Panc1 (cell line): Measurements from ENCODE around the gene CPNE4.

ENCODE experiments used
- POLR2AphosphoS5 ChIP-seq: IDR thresholded peaks from 2 replicates; pipeline ENCODE4 v1.6.1; 2012; ENCODE audit warnings: mild to moderate bottlenecking, low read depth, low read length, moderate library complexity
- SIN3A ChIP-seq: IDR thresholded peaks from 2 replicates; pipeline ENCODE4 v1.6.1; 2012; ENCODE audit warnings: low read depth, mild to moderate bottlenecking, low read length, moderate library complexity, borderline replicate concordance; ENCODE audit not compliant: insufficient read depth
- TCF7L2 ChIP-seq: IDR thresholded peaks from 2 replicates; pipeline ENCODE4 v1.6.1; 2011; ENCODE audit warnings: mild to moderate bottlenecking, low read depth, low read length, inconsistent platforms
- TF ChIP-seq, protein P1 (sequence below): fragments of 450-650 bp; IDR thresholded peaks from 2 replicates; pipeline ENCODE4 v1.5.1; 2017; ENCODE audit warnings: mild to moderate bottlenecking
- TF ChIP-seq, protein P2 (sequence below), 2 experiments: IDR thresholded peaks; 2 replicates each; pipeline ENCODE4 v1.6.1; 2011 to 2012; ENCODE audit warnings: low read depth in 2 of 2, control low read depth in 1 of 2, low read length in 1 of 2, mild to moderate bottlenecking in 1 of 2, moderate library complexity in 1 of 2; ENCODE audit not compliant: insufficient read depth in 1 of 2

DNA sequence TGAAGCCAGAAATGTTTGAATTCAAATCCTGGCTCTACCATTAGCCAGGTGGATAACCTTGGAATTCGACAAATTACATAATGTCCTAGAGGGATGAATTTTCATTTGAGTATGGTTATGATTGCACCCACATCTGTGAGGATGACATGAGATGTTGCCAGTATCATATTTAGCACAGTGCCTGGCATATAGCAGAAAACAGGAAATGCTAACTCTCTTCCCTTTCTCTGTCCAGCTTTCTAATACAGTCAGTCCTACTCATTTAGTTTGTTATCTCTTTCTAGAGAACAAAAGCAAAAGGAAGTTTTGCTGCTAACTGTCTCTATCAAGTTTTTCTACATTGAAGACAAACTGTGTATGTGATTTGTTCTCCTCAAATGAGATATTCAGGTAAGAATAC is 231.7 kb downstream of the CPNE4 start:
- TF ChIP-seq, protein P1, sequence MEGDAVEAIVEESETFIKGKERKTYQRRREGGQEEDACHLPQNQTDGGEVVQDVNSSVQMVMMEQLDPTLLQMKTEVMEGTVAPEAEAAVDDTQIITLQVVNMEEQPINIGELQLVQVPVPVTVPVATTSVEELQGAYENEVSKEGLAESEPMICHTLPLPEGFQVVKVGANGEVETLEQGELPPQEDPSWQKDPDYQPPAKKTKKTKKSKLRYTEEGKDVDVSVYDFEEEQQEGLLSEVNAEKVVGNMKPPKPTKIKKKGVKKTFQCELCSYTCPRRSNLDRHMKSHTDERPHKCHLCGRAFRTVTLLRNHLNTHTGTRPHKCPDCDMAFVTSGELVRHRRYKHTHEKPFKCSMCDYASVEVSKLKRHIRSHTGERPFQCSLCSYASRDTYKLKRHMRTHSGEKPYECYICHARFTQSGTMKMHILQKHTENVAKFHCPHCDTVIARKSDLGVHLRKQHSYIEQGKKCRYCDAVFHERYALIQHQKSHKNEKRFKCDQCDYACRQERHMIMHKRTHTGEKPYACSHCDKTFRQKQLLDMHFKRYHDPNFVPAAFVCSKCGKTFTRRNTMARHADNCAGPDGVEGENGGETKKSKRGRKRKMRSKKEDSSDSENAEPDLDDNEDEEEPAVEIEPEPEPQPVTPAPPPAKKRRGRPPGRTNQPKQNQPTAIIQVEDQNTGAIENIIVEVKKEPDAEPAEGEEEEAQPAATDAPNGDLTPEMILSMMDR = no peak
- TF ChIP-seq POLR2AphosphoS5 = no peak
- no peak for TF ChIP-seq SIN3A
- no peak for TF ChIP-seq TCF7L2
- TF ChIP-seq, protein P2, sequence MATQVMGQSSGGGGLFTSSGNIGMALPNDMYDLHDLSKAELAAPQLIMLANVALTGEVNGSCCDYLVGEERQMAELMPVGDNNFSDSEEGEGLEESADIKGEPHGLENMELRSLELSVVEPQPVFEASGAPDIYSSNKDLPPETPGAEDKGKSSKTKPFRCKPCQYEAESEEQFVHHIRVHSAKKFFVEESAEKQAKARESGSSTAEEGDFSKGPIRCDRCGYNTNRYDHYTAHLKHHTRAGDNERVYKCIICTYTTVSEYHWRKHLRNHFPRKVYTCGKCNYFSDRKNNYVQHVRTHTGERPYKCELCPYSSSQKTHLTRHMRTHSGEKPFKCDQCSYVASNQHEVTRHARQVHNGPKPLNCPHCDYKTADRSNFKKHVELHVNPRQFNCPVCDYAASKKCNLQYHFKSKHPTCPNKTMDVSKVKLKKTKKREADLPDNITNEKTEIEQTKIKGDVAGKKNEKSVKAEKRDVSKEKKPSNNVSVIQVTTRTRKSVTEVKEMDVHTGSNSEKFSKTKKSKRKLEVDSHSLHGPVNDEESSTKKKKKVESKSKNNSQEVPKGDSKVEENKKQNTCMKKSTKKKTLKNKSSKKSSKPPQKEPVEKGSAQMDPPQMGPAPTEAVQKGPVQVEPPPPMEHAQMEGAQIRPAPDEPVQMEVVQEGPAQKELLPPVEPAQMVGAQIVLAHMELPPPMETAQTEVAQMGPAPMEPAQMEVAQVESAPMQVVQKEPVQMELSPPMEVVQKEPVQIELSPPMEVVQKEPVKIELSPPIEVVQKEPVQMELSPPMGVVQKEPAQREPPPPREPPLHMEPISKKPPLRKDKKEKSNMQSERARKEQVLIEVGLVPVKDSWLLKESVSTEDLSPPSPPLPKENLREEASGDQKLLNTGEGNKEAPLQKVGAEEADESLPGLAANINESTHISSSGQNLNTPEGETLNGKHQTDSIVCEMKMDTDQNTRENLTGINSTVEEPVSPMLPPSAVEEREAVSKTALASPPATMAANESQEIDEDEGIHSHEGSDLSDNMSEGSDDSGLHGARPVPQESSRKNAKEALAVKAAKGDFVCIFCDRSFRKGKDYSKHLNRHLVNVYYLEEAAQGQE (IDR thresholded peaks at IDR 0.05; ENCODE audit: insufficient read depth in 1 of 2, low read depth in 2 of 2, low read length in 1 of 2) = no peak
